ENCODE measurements around the gene CCNE1.

Gene CCNE1

GRCh38 chr19:29812881-29813275 lies 1.1 kb downstream of the CCNE1 start:
- in situ Hi-C loops (cut with HindIII; ENCODE audit: low sequenced_read_pairs): no loop called here

DNA sequence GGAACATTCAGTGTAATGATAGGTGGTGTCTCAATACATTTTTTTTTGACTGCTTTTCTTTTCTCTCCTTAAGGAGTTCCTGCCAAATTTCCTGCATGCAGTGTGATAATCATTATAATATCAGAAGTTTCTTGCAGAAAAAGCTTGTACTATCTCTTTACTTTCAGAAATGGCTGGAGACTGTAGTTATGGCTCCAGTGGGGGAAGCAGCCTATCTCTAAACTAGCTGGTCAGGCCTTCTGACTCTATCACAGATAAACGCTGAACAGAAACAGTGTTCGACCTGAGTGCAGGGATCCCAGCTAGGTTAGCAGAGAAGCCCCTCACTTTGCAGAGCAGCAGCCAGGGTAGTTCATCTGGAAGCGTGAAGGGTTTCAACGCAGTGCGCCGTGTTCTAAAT lies 1.9 kb downstream of the CCNE1 start:
- in situ Hi-C loops (cut with HindIII; ENCODE audit: low sequenced_read_pairs): no loop called here

GRCh38 chr19:29815231-29815630 lies 3.4 kb downstream of the CCNE1 start:
- in situ Hi-C loops (cut with HindIII; ENCODE audit: low sequenced_read_pairs): no loop called here

- in situ Hi-C loops (cut with HindIII; ENCODE audit: low sequenced_read_pairs): no loop called here
Observed at GRCh38 chr19:29817316-29817715, 5.5 kb downstream of the CCNE1 start.

DNA sequence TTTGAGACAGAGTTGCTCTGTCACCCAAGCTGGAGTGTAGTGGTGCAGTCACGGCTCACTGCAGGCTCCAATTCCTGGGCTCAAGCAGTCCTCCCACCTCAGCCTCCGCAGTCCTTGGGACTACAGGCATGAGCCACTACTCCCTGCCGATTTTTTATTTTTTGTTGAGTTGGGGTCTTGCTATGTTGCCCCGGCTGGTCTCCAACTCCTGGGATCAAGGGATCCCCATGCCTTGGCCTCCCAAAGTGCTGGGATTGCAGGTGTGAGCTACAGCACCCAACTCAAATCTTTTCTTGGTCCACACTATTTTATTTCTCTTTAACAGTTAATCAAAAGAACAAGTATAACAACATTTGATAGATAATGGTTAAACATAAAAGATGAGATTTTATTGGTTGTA lies 7.5 kb downstream of the CCNE1 start:
- in situ Hi-C loops (cut with HindIII; ENCODE audit: low sequenced_read_pairs): no loop called here

GRCh38 chr19:29819986-29820385 lies 8.2 kb downstream of the CCNE1 start:
- in situ Hi-C loops (cut with HindIII; ENCODE audit: low sequenced_read_pairs): no loop called here

DNA sequence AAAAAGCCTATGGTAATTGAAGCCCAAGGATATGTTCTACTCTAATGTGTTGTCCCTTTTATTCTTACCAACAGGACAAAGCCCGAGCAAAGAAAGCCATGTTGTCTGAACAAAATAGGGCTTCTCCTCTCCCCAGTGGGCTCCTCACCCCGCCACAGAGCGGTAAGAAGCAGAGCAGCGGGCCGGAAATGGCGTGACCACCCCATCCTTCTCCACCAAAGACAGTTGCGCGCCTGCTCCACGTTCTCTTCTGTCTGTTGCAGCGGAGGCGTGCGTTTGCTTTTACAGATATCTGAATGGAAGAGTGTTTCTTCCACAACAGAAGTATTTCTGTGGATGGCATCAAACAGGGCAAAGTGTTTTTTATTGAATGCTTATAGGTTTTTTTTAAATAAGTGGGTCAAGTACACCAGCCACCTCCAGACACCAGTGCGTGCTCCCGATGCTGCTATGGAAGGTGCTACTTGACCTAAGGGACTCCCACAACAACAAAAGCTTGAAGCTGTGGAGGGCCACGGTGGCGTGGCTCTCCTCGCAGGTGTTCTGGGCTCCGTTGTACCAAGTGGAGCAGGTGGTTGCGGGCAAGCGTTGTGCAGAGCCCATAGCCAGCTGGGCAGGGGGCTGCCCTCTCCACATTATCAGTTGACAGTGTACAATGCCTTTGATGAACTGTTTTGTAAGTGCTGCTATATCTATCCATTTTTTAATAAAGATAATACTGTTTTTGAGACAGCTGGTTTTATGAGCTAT lies 12.0 kb downstream of the CCNE1 start:
- in situ Hi-C loops (cut with HindIII; ENCODE audit: low sequenced_read_pairs): no loop called here

- in situ Hi-C loops (cut with HindIII; ENCODE audit: low sequenced_read_pairs): loop anchor here (25.0 kb wide), 1 partner anchor 88 kb away; no protein-coding TSS in a partner anchor
Observed at GRCh38 chr19:29825263-29825662, 13.5 kb downstream of the CCNE1 start.

DNA sequence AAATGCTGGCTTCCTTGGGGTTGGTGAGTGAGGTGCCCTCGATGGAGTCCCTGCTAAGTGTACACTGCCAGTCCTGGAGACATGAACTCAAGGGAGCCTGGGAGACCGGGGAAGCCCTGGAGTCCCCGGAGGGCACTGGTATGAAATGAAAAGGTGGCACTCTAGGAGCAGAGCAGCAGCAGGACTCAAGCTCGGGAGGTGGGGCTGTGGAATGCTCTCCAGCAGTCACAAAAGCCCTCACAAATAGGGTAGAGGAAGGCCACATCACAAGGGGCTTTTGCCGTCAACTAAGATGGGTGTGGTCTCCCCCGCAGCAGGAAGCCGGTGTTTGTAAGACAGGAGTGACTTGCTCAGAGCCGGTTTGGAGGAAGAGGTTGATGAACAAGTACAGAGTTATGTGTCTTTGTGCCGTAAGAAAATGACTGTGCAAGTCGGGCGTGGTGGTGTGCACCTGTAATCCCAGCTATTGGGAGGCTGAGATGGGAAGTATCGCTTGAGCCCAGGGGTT lies 19.3 kb downstream of the CCNE1 start:
- in situ Hi-C loops (cut with HindIII; ENCODE audit: low sequenced_read_pairs): loop anchor here (25.0 kb wide), 1 partner anchor 94 kb away; no protein-coding TSS in a partner anchor

- in situ Hi-C loops (cut with HindIII; ENCODE audit: low sequenced_read_pairs): loop anchor here (25.0 kb wide), 1 partner anchor 94 kb away; no protein-coding TSS in a partner anchor
Observed at GRCh38 chr19:29831686-29832085, 19.9 kb downstream of the CCNE1 start.

DNA sequence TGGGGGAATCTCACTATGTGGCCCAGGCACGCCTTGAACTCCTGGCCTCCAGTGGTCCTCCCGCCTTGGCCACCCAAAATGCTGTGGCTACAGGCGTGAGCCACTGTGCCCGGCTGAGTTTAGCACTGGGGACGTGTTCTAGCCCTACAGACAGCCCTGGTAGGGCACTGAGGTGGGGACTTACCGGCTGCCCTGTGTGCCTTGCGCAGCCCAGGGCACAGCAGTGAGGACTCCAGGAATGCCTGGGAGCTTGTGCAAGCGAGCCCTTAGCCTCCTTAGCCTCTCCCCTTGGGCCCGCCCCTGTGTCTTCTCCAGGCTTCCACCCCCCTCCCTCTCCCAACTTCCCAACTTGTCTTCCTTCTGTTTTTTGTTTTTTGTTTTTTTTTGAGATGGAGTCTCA lies 21.0 kb downstream of the CCNE1 start:
- in situ Hi-C loops (cut with HindIII; ENCODE audit: low sequenced_read_pairs): loop anchor here (25.0 kb wide), 1 partner anchor 96 kb away; no protein-coding TSS in a partner anchor

- in situ Hi-C loops (cut with HindIII; ENCODE audit: low sequenced_read_pairs): loop anchor here (25.0 kb wide), 1 partner anchor 96 kb away; no protein-coding TSS in a partner anchor
Observed at GRCh38 chr19:29833614-29834261, 21.9 kb downstream of the CCNE1 start.

GRCh38 chr19:29834991-29835846 lies 23.4 kb downstream of the CCNE1 start:
- in situ Hi-C loops (cut with HindIII; ENCODE audit: low sequenced_read_pairs): loop anchor here (25.0 kb wide), 1 partner anchor 98 kb away; no protein-coding TSS in a partner anchor

GRCh38 chr19:29836409-29836825 lies 24.6 kb downstream of the CCNE1 start:
- in situ Hi-C loops (cut with HindIII; ENCODE audit: low sequenced_read_pairs): loop anchor here (25.0 kb wide), 1 partner anchor 99 kb away; no protein-coding TSS in a partner anchor

DNA sequence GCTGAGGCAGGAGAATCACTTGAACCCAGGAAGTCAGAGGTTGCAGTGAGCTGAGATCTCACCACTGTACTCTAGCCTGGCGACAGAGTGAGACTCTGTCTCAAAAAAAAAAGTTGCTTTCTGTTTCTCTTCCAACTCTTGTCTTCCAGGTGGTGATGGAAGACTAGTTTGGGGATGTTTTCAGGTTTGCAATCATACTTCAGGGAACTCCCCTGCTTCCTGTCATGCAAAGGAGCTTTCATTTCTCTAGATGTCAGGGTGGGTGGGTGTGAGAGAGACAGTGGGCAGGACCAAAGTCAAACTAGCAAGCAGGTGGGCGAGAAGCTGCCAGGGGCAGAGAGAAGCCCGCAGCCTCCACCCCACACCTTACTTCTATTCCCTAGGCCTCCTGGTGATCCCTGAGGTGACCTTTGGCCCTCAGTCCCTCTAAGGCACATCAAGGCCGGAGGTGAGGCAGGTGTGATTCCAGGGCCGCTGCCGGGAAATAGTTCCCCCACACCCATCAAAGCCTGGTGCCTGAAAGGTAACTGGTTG lies 25.7 kb downstream of the CCNE1 start:
- in situ Hi-C loops (cut with HindIII; ENCODE audit: low sequenced_read_pairs): loop anchor here (25.0 kb wide), 1 partner anchor 100 kb away; no protein-coding TSS in a partner anchor

- in situ Hi-C loops (cut with HindIII; ENCODE audit: low sequenced_read_pairs): loop anchor here (25.0 kb wide), 1 partner anchor 101 kb away; no protein-coding TSS in a partner anchor
Observed at GRCh38 chr19:29837996-29838395, 26.2 kb downstream of the CCNE1 start.

GRCh38 chr19:29840066-29840950 lies 28.5 kb downstream of the CCNE1 start:
- in situ Hi-C loops (cut with HindIII; ENCODE audit: low sequenced_read_pairs): loop anchor here (25.0 kb wide), 1 partner anchor 103 kb away; no protein-coding TSS in a partner anchor

GRCh38 chr19:29841209-29841558 lies 29.4 kb downstream of the CCNE1 start:
- in situ Hi-C loops (cut with HindIII; ENCODE audit: low sequenced_read_pairs): loop anchor here (25.0 kb wide), 1 partner anchor 104 kb away; no protein-coding TSS in a partner anchor

All from DLD1 (cell line).